GM19372 (cell line): ENCODE data around the gene PRDM16.

ENCODE experiments used
- ATAC-seq: cut with Tn5 transposase; IDR thresholded peaks from one replicate; pipeline ENCODE4 v1.9.1; 2021; ENCODE audit warnings: mild to moderate bottlenecking, low read depth, moderate library complexity; ENCODE audit not compliant: unreplicated experiment

Gene PRDM16

GRCh38 chr1:3068564-3069431, at the start of gene PRDM16:
Gene PRDM16 (plus strand): TSS chr1:3069203. CDS start chr1:3069260, 57 bp downstream.
- no peak for ATAC-seq

GRCh38 chr1:3019516-3020051, 49.4 kb upstream of the PRDM16 start:
- no peak for ATAC-seq

GRCh38 chr1:3020263-3020909, 48.6 kb upstream of the PRDM16 start:
- ATAC-seq: no peak

GRCh38 chr1:3021233-3021671, 47.8 kb upstream of the PRDM16 start, which contains the start of gene ACTRT2:
Gene ACTRT2 (plus strand): TSS chr1:3021467. CDS start chr1:3021687, 220 bp downstream.
- no peak for ATAC-seq

- no peak for ATAC-seq
These were observed 47.1 kb upstream of the PRDM16 start for GRCh38 chr1:3021801-3022401.

GRCh38 chr1:3022511-3022973, 46.5 kb upstream of the PRDM16 start:
- no peak for ATAC-seq

GRCh38 chr1:3022976-3023375, 46.0 kb upstream of the PRDM16 start:
- ATAC-seq: no peak

GRCh38 chr1:3024019-3024418, 45.0 kb upstream of the PRDM16 start:
- no peak for ATAC-seq

- ATAC-seq: no peak
These were observed 44.4 kb upstream of the PRDM16 start for GRCh38 chr1:3024588-3024987.

- no peak for ATAC-seq
These were observed 42.9 kb upstream of the PRDM16 start for GRCh38 chr1:3026124-3026523.

GRCh38 chr1:3026581-3027391, 42.2 kb upstream of the PRDM16 start:
- ATAC-seq: no peak

GRCh38 chr1:3027611-3028371, 41.2 kb upstream of the PRDM16 start:
- no peak for ATAC-seq

GRCh38 chr1:3028531-3029282, 40.3 kb upstream of the PRDM16 start:
- ATAC-seq: no peak

GRCh38 chr1:3029481-3029961, 39.5 kb upstream of the PRDM16 start:
- no peak for ATAC-seq

GRCh38 chr1:3029991-3030662, 38.9 kb upstream of the PRDM16 start:
- ATAC-seq: no peak

- ATAC-seq: no peak
These were observed 38.2 kb upstream of the PRDM16 start for GRCh38 chr1:3030663-3031381.
